Posterior vena cava (tissue), 2 donors: ENCODE results near the gene SETDB1. TPM values are rescaled to one million over a fixed set of nuclear protein-coding genes. Genes with fewer than 3 reads are reported as not detected.
"Not testable (repeated sequence)": the region's sequence is repeated elsewhere in the genome, so short reads cannot be mapped to it uniquely, and the experiment has no call there.

Experiments used
- DNase-seq: peaks from one replicate; pipeline ENCODE4 v3.0.0-alpha.2; 2020; ENCODE audit warnings: low spot score
- intact Hi-C, 2 donors: fragments of 100-400 bp; cut with DNase I; formaldehyde crosslinking; loops; one replicate each; pipeline versions ENCODE4 v1.14.1 to v1.14.2; 2022 to 2023
- long read RNA-seq, 2 donors: library from polyadenylated mRNA; unstranded; transcript quantifications; one replicate each; pipeline ENCODE4 v2.0.0, GENCODE V29; 2020 to 2021
- total RNA-seq, 2 donors: library from RNA; stranded (reverse); fragmentation: NEBNext Ultra II Directional; extraction: Animal tissue kit (Norgen Biotek cat#: 25700); gene quantifications; one replicate each; pipeline ENCODE4 v1.2.1, GENCODE V29; 2021
- donor health status: DM: yes; HTN: yes; CAD: no.
- donor health status: DM: yes; HTN: yes; CAD: no.

Gene SETDB1
- 10 to 100 TPM; 26.4 to 26.8 TPM for total RNA-seq
- long read RNA-seq, donor 1, partial matches to known transcripts: 1 of 4 reads
- long read RNA-seq, donor 1, other reads (novel, unspliced or antisense): 3 of 4 reads
- long read RNA-seq, donor 2, partial matches to known transcripts: 7 of 10 reads
- long read RNA-seq, donor 2, other reads (novel, unspliced or antisense): 3 of 10 reads

DNA sequence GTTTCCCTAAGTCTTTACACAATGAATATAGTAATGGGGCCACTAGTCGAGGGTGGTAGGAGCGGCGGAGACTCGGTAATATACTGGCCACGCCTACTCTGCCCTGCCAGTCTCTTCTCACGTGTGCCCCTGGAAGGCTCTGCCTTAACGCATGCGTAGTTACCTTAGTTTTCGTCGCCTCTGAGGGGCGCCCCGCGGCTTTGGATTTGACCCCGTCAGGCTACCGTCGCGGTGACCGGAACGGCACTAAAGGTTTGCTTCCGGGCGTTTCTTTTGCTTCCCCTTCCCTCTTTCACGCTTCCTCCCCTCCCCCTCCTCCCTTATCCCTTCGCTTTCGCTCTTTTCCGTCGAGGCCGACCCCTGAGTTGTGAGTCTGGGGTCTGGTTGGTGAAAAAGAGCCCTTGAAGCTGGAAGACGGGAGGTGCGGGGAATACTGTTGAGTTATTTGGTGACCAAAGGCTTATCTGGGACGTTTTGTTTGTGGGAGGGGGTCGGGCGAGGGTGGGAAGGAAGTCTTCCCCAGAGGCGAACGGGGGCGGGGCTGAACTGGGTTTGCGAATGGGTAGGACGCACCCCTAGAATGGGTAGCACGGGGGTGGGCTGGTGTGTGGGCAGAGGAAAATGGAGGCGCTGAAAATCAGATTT, at the start of gene SETDB1:
Gene SETDB1, plus strand, starts transcription at position 267 of the 645 bp plus-strand sequence. CDS start 1,352 bp downstream, outside the sequence.
- DNase-seq: peak; percentile 98
- intact Hi-C loops: no loop called here

DNA sequence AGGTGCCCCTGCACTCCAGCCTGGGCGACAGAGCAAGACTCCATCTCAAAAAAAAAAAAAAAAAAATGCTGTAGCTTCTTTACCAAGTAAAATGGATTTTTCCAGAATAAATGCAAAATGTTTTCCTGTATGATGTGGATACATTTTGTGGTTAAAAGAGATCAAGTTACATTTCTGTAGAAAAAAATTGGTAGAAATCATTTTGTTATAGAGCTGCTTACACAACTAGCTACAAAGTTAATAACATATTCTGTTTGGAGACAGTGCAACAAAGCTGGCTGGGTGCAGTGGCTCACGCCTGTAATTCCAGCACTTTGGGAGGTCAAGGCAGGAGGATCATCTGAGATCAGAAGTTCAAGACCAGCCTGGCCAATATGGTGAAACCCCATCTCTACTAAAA, 47.2 kb upstream of the SETDB1 start:
- intact Hi-C loops, DNase-seq: not testable (repeated sequence)

- DNase-seq: no peak
- intact Hi-C loops: no loop called here
Measured at GRCh38 chr1:150881331-150882070, 44.7 kb upstream of the SETDB1 start.

DNA sequence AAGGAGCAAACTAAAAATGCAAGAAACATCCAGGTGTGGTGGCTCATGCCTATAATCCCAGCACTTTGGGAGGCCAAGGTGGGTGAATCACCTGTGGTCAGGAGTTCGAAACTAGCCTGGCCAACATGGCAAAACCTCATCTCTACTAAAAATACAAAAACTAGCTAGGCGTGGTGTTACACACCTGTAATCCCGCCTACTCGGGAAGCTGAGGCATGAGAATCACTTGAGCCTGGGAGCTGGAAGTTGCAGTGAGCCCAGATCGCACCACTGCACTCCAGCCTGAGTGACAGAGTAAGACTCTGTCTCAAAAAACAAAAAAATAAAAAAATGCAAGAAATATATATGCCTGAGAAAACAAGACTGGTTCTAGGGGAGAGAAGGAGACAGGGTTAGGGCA, 43.0 kb upstream of the SETDB1 start:
- DNase-seq, intact Hi-C loops: not testable (repeated sequence)

GRCh38 chr1:150887018-150887417, 39.1 kb upstream of the SETDB1 start, which contains the start of gene CTXND2:
TSS of gene CTXND2 (plus strand) at chr1:150887136. CDS start at chr1:150912315, 25,179 bp downstream.
- intact Hi-C loops: no loop called here
- no peak for DNase-seq

DNA sequence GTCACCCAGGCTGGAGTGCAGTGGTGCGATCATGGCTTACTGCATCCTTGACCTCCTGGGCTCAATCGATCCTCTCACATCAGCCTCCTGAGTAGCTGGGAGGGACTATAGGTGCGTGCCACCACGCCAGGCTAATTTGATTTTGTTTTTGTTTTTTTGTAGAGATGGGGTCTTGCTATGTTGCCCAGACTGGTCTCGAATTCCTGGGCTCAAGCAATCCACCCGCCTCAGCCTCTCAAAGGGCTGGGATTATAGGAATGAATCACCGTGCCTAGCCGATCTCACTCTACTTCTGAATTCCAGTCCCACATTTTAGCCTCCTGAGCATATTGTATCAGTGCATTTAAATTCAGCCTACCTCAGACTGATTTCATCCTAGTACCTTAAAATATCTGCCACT, 37.4 kb upstream of the SETDB1 start:
- no peak for DNase-seq
- intact Hi-C loops: no loop called here

GRCh38 chr1:150890033-150890416, 36.1 kb upstream of the SETDB1 start:
- no peak for DNase-seq
- intact Hi-C loops: no loop called here

- no peak for DNase-seq
- intact Hi-C loops: no loop called here
Measured at GRCh38 chr1:150893336-150893913, 32.7 kb upstream of the SETDB1 start.

DNA sequence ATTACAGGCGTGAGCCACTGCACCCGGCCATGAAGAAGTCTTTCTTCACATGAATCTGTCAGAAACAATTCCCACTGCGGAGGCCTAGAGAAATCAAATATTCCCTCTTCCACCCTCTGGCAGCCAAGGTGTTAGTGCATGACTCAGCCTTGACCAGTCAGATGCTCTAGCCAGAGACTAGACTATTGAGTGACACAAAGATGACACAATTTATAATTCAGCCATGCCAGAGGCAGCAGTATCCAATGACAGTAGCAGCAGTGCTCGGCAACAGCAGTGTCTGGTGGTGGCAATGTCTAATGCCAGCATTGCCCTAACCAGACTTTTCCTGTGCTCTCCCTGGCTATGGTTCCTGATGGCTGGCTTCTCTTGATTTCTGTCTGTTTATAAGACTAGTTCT, 30.5 kb upstream of the SETDB1 start:
- intact Hi-C loops: no loop called here
- DNase-seq: no peak

- intact Hi-C loops, DNase-seq: not testable (repeated sequence)
Measured at GRCh38 chr1:150899795-150900194, 26.4 kb upstream of the SETDB1 start.

DNA sequence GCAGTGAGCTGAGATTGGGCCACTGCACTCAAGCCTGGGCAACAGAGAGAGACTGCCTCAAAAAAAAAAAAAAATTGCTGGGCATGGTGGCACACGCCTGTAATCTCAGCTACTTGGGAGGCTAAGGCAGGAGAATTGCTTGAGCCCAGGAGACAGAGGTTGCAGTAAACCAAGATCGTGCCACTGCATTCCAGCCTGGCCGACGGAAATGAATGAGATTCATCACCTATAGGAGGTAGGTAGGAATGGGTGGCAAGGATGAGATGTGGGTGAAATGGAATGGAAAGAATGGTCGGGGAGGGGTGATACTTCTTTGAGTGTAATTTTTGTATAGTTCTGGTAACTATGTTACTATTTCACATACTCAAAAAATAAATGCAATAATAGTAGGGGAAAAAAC, 23.8 kb upstream of the SETDB1 start:
- intact Hi-C loops: no loop called here
- no peak for DNase-seq

- intact Hi-C loops: no loop called here
- no peak for DNase-seq
Measured at GRCh38 chr1:150902751-150903150, 23.4 kb upstream of the SETDB1 start.

DNA sequence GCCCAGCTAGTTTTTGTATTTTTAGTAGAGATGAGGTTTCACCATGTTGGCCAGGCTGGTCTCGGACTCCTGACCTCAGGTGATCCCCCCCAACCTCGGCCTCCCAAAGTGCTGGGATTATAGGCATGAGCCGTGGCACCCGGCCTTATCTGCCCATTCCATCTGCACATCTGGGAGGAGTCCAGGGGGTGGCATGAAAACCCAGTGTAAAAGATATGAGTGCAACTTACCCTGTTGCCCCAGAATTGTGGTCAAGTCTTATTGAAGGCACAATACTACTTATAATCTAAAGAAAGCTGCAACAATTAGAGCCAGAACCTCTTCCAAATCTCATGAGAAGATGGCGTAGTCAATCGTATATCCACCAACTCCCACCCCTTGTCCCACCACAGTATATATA, 20.9 kb upstream of the SETDB1 start:
- intact Hi-C loops: no loop called here
- DNase-seq: no peak

DNA sequence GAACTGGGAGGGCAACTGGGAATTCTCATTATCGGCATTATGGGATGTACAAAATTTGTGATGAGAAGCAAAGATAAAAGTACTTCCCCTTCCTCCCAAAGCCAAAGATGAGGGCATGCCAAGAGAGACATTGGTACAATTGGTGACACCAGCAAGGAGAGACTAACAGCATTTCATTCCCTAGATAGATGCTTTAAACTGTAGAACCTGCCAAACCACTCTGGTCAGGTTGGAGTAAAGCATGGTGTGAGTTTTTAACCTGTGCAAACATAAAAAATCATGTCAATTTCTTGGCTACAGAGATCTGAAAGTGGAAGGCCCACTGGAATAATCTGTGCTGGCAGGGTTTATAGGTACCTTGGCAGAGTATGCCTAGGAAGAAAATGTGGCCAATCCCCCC, 19.8 kb upstream of the SETDB1 start:
- intact Hi-C loops: no loop called here
- no peak for DNase-seq

- intact Hi-C loops: no loop called here
- DNase-seq: no peak
Measured at GRCh38 chr1:150906813-150907212, 19.4 kb upstream of the SETDB1 start.

DNA sequence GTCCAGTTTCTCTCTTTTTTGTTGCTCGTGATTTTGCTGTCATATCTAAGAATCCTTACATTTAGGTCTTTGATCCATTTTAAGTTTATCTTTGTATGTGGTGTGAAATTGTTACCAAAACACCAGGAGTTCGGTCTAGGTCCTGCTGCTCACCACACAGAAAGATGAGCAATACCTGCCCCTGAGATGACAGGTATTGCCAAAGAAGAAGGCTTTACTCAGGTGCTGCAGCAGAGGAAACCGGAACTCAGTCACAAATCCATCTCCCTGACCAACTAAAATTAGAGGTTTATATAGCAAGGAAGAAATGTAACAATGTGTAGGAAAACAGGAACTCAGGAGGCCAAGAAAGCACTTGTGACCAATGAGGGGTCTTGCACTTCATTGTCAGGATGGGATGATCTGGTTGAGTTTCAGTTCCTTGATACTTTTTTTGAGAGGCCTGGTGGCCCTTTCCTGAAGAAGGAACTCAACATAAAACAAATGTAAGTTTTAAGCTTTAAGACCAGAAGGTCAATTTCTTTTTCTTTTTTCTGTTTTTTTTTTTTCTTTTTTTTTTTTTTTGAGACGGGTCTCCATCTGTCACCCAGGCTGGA, 16.5 kb upstream of the SETDB1 start:
- no peak for DNase-seq
- intact Hi-C loops: no loop called here

GRCh38 chr1:150912623-150913022, 13.5 kb upstream of the SETDB1 start:
- no peak for DNase-seq

GRCh38 chr1:150917387-150917786, 8.8 kb upstream of the SETDB1 start:
- DNase-seq: no peak
- intact Hi-C loops: no loop called here

More at GRCh38 chr1:150912623-150913022, 13.5 kb upstream of the SETDB1 start:
- intact Hi-C loops: no loop called here

DNA sequence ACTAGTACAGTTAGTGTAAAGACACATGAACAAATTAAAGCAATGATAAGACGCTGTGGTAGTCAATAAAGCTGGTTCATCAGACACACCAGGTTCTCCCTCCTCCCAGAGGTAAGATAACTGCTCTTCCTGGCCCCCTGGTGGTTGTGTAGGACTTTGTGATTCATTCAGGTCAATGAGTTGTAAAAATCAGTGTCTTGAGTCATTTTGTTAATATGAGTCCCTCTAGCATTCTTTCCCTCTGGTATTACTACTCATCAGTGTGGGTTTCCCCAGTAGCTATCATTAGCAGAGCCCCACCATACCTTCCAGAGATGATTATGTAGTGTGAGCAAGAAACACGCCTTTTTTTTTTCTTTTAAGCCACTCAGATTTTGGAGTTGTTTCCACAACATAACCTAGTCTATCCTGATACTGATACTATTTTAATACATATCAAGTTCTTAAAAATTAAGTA, 3.6 kb upstream of the SETDB1 start:
- intact Hi-C loops: no loop called here

GRCh38 chr1:150925080-150925479, 1.1 kb upstream of the SETDB1 start:
- DNase-seq: no peak
- intact Hi-C loops: no loop called here

More for the DNA sequence above, 3.6 kb upstream of the SETDB1 start:
- DNase-seq: no peak
